NK-92 (cell line): Measurements from ENCODE around the gene TTC34.
"Not testable (repeated sequence)": the region's sequence is repeated elsewhere in the genome, so short reads cannot be mapped to it uniquely, and the experiment has no call there.

Experiments used
- DNase-seq: peaks from one replicate; lab custom pipeline; 2025; ENCODE audit not compliant: unreplicated experiment; lab: John Stamatoyannopoulos, UW

Gene TTC34

DNA sequence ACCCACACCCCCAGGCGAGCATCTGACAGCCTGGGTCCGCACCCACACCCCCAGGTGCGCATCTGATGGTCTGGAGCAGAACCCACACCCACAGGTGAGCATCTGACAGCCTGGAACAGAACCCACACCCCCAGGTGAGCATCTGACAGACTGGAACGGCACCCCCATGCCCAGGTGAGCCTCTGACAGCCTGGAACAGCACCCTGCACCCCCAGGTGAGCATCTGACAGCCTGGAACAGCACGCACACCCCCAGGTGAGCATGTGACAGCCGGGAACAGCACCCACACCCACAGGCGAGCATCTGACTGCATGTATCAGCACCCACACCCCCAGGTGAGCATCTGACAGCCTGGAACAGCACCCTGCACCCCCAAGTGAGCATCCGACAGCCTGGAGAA lies 115.8 kb downstream of the TTC34 start:
- DNase-seq = not testable (repeated sequence)

DNA sequence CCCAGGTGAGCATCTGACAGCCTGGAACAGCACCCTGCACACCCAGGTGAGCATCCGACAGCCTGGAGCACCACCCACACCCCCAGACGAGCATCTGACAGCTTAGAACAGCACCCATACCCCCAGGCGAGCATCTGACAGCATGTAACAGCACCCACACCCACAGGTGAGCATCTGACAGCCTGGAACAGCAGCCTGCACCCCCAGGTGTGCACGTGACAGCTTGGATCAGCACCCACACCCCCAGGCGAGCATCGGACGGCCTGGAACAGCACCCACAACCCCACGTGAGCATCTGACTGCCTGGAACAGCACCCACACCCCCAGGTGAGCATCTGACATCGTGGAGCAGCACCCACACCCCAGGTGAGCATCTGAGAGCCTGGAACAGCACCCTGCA lies 116.6 kb downstream of the TTC34 start:
- not testable (repeated sequence) for DNase-seq

DNA sequence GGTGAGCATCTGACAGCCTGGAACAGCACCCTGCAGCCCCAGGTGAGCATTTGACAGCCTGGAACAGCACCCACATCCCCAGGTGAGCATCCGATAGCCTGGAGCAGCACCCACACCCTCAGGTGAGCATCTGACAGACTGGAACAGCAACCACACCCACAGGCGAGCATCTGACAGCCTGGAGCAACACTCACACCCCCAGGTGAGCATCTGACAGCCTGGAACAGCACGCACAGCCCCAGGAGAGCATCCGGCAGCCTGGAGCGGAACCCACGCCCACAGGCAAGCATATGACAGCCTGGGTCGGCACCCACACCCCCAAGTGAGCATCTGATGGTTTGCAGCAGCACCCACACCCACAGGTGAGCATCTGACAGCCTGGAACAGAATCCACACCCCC lies 117.5 kb downstream of the TTC34 start:
- DNase-seq = not testable (repeated sequence)

- DNase-seq = not testable (repeated sequence)
Observed at GRCh38 chr1:2683321-2683741, 118.2 kb downstream of the TTC34 start.

DNA sequence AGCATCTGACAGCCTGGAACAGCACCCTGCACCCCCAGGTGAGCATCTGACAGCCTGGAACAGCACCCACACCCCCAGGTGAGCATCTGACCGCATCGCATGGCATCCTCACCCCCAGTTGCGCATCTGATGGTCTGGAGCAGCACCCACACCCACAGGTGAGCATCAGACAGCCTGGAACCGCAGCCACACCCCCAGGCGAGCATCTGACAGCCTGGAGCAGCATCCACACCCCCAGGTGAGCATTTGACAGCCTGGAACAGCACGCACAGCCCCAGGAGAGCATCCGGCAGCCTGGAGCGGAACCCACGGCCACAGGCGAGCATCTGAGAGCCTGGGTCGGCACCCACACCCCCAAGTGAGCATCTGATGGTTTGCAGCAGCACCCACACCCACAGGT lies 118.6 kb downstream of the TTC34 start:
- not testable (repeated sequence) for DNase-seq

DNA sequence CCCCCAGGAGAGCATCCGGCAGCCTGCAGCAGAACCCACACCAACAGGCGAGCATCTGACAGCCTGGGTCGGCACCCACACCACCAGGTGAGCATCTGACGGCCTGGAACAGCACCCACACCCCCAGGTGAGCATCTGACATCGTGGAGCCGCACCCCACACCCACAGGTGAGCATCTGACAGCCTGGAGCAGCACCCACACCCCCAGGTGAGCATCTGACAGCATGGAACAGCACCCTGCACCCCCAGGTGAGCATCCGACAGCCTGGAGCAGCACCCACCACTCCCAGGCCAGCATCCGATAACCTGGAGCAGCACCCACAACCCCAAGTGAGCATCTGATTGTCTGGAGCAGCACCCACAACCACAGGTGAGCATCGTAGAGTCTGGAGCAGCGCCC lies 124.8 kb downstream of the TTC34 start:
- not testable (repeated sequence) for DNase-seq

DNA sequence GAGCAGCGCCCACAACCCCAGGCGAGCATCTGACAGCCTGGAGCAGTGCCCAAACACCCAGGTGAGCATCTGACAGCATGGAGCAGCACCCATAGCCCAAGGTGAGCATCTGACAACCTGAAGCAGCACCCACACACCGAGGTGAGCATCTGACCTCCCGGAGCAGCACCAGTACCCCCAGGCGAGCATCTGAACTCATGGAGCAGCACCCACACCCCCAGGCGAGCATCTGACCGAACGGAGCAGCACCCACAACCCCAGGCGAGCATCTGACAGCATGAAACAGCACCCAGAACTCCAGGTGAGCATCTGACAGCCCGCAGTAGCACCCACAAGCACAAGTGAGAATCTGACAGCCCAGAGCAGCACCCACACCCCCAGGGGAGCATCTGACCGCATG lies 129.8 kb downstream of the TTC34 start:
- not testable (repeated sequence) for DNase-seq

- DNase-seq = not testable (repeated sequence)
Observed at GRCh38 chr1:2659806-2660205, 141.7 kb downstream of the TTC34 start.

- not testable (repeated sequence) for DNase-seq
Observed at GRCh38 chr1:2657909-2658308, 143.6 kb downstream of the TTC34 start.

DNA sequence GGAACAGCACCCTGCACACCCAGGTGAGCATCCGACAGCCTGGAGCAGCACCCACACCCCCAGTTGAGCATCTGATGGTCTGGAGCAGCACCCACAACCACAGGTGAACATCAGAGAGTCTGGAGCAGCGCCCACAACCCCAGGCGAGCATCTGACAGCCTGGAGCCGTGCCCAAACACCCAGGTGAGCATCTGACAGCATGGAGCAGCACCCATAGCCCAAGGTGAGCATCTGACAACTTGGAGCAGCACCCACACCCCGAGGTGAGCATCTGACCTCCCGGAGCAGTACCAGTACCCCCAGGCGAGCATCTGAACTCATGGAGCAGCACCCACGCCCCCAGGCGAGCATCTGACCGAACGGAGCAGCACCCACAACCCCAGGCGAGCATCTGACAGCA lies 144.4 kb downstream of the TTC34 start:
- DNase-seq = not testable (repeated sequence)

DNA sequence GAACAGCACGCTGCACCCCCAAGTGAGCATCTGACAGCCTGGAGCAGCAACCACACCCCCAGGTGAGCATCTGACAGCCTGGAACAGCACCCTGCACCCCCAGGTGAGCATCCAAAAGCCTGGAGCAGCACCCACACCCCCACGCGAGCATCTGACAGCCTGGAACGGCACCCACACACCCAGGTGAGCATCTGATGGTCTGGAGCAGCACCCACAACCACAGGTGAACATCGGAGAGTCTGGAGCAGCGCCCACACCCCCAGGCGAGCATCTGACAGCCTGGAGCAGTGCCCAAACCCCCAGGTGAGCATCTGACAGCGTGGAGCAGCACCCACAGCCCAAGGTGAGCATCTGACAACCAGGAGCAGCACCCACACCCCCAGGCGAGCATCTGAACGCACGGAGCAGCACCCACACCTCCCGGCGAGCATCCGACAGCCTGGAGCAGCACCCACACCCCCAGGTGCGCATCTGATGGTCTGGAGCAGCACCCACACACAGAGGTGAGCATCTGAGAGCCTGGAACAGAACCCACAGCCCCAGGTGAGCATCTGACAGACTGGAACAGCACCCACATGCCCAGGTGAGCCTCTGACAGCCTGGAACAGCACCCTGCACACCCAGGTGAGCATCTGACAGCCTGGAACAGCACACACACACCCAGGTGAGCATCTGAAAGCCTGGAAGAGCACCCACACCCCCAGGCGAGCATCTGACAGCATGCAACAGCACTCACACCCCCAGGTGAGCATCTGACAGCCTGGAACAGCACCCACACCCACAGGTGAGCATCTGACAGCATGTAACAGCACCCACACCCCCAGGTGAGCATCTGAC lies 145.7 kb downstream of the TTC34 start:
- DNase-seq = not testable (repeated sequence)

DNA sequence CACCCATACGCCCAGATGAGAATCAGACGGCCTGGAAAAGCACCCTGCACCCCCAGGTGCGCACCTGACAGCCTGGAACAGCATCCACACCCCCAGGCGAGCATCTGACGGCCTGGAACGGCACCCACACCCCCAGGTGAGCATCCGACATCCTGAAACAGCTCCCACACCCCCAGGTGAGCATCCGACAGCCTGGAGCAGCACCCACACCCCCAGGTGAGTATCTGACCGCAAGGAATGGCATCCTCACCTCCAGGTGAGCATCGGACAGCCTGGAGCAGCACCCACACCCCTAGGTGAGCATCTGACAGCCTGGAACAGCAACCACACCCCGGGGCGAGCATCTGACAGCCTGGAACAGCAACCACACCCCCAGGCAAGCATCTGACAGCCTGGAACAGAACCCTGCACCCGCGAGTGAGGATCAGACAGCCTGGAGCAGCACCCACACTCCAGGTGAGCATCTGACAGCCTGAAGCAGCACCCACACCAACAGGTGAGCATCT lies 147.0 kb downstream of the TTC34 start:
- not testable (repeated sequence) for DNase-seq

DNA sequence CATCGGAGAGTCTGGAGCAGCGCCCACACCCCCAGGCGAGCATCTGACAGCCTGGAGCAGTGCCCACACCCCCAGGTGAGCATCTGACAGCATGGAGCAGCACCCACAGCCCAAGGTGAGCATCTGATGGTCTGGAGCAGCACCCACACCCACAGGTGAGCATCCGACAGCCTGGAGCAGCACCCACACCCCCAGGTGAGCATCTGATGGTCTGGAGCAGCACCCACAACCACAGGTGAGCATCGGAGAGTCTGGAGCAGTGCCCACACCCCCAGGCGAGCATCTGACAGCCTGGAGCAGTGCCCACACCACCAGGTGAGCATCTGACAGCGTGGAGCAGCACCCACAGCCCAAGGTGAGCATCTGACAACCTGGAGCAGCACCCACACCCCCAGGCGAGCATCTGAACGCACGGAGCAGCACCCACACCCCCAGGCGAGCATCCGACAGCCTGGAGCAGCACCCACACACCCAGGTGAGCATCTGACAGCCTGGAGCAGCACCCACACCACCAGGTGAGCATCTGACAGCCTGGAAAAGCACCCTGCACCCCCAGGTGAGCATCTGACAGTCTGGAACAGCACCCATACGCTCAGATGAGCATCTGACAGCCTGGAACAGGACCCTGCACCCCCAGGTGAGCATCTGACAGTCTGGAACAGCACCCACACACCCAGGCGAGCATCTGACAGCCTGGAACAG lies 147.6 kb downstream of the TTC34 start:
- not testable (repeated sequence) for DNase-seq

GRCh38 chr1:2652926-2653571 lies 148.4 kb downstream of the TTC34 start:
- DNase-seq = not testable (repeated sequence)

DNA sequence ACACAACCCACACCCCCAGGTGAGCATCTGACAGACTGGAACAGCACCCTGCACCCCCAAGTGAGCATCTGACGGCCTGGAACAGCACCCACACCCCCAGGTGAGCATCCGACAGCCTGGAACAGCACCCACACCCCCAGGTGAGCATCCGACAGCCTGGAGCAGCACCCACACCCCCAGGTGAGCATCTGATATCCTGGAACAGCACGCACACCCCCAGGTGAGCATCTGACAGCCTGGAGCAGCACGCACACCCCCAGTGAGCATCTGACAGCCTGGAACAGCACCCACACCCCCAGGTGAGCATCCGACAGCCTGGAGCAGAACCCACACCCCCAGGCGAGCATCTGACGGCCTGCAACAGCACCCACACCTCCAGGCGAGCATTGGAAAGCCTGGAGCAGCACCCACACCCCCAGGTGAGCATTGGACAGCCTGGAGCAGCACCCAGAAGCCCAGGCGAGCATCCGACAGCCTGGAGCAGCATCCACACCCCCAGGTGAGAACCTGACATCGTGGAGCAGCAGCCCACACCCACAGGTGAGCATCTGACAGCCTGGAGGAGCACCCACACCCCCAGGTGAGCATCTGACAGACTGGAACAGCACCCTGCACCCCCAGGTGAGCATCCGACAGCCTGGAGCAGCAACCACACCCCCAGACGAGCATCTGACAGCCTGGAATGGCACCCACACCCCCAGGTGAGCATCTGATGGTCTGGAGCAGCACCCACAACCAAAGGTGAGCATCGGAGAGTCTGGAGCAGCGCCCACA lies 149.2 kb downstream of the TTC34 start:
- not testable (repeated sequence) for DNase-seq

- DNase-seq = no peak
Observed at GRCh38 chr1:2650967-2651645, 150.4 kb downstream of the TTC34 start.

DNA sequence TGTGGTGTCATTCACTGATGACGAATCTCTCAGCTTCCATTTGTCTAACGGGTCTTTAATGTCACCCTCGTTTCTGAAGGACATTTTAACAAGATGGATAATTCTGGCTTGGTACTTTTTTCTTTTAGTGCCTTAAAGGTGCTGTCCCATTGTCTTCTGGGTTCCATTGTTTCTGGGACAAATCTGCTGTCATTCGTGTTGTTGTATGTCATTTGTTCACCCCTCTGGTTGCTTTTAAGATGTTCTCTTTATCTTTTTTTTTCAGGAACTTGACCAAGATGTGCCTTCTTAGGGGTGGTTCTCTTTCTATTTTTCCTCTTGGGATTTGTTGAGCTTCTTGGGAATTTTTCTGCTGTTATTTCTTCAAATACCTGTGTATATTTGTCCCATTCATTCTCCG lies 154.7 kb downstream of the TTC34 start:
- no peak for DNase-seq

- DNase-seq = no peak
Observed at GRCh38 chr1:2645776-2646175, 155.7 kb downstream of the TTC34 start.

- DNase-seq = no peak
Observed at GRCh38 chr1:2645143-2645542, 156.3 kb downstream of the TTC34 start.

DNA sequence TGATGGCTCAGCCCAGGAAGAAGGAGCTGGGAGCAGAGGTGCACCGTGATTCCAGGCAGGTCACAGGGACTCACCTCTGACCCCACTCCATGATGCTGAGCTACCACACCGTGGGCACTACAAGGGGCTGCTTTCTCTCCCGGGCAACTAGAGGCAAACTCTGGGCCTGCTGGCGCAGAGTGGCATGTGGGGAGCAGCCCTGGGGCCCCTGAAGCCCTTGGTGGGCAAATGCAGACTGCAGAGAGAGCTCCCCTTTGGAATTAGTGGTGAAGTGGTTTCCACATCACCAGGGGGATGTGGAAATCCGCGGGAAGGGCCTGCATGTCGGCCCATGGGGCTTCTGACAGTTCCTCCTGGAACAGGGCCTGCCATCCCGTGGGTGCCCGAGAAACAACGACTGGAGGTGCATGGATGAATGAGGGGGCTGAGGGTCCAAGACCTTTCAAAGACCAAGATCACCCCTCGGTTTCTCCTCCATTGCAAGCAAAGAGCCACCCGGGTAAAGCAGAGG lies 156.8 kb downstream of the TTC34 start:
- no peak for DNase-seq
